H9 (cell line): ENCODE data around the gene NYAP2. TPM values are rescaled to one million over a fixed set of nuclear protein-coding genes. Genes with fewer than 3 reads are reported as not detected.

Experiments
- DNase-seq: peaks from one replicate; pipeline ENCODE4 v3.0.0-alpha.2; 2017
- H2AFZ ChIP-seq: one replicate; pipeline ENCODE4 v1.6.1; 2013; ENCODE audit warnings: mild to moderate bottlenecking, low read length, control low read depth, moderate library complexity
- H2AK5ac ChIP-seq: 2 replicates; pipeline ENCODE4 v1.6.1; 2013; ENCODE audit warnings: low read length, control low read depth, mixed read lengths; ENCODE audit not compliant: insufficient read length
- H2BK120ac ChIP-seq: one replicate; pipeline ENCODE4 v1.6.1; 2013; ENCODE audit warnings: low read depth, mild to moderate bottlenecking, low read length, control low read depth, inconsistent platforms; ENCODE audit not compliant: poor library complexity, severe bottlenecking
- H2BK12ac ChIP-seq: 2 replicates; pipeline ENCODE4 v1.6.1; 2013; ENCODE audit warnings: low read length, control low read depth, mixed read lengths, low read depth; ENCODE audit not compliant: insufficient read length
- H2BK15ac ChIP-seq: 2 replicates; pipeline ENCODE4 v1.6.1; 2013; ENCODE audit warnings: low read depth, low read length, control low read depth
- H2BK20ac ChIP-seq: one replicate; pipeline ENCODE4 v1.6.1; 2013; ENCODE audit warnings: low read depth, mild to moderate bottlenecking, low read length, control low read depth, inconsistent platforms; ENCODE audit not compliant: poor library complexity, severe bottlenecking
- H2BK5ac ChIP-seq: 2 replicates; pipeline ENCODE4 v1.6.1; 2013; ENCODE audit warnings: low read length, control low read depth, mixed read lengths; ENCODE audit not compliant: insufficient read length
- H3K14ac ChIP-seq: 2 replicates; pipeline ENCODE4 v1.6.1; 2013; ENCODE audit warnings: low read length, control low read depth; ENCODE audit not compliant: insufficient read depth
- H3K18ac ChIP-seq: 2 replicates; pipeline ENCODE4 v1.6.1; 2013; ENCODE audit warnings: low read depth, mild to moderate bottlenecking, mixed read lengths, low read length, control low read depth; ENCODE audit not compliant: insufficient read length
- H3K23ac ChIP-seq: 2 replicates; pipeline ENCODE4 v1.6.1; 2013; ENCODE audit warnings: low read length, control low read depth, mixed read lengths, low read depth; ENCODE audit not compliant: insufficient read length
- H3K23me2 ChIP-seq: 2 replicates; pipeline ENCODE4 v1.6.1; 2013; ENCODE audit warnings: low read depth, mild to moderate bottlenecking, mixed read lengths, low read length, control low read depth; ENCODE audit not compliant: insufficient read length, poor library complexity, severe bottlenecking
- H3K27ac ChIP-seq: 2 replicates; pipeline ENCODE4 v1.5.1; 2013; ENCODE audit warnings: low read length, control low read depth, mixed read lengths, low read depth; ENCODE audit not compliant: insufficient read length
- H3K27me3 ChIP-seq: 2 replicates; pipeline ENCODE4 v1.6.1; 2013; ENCODE audit warnings: low read length, control low read depth, inconsistent platforms; ENCODE audit not compliant: insufficient read depth
- H3K4ac ChIP-seq: 2 replicates; pipeline ENCODE4 v1.6.1; 2013; ENCODE audit warnings: low read depth, mild to moderate bottlenecking, control low read depth, inconsistent platforms, low read length, moderate library complexity
- H3K4me1 ChIP-seq: 2 replicates; pipeline ENCODE4 v1.6.1; 2013; ENCODE audit warnings: low read length, control low read depth, inconsistent platforms; ENCODE audit not compliant: insufficient read depth
- H3K4me2 ChIP-seq: 2 replicates; pipeline ENCODE4 v1.6.1; 2013; ENCODE audit warnings: low read length, control low read depth, mixed read lengths; ENCODE audit not compliant: insufficient read length, insufficient read depth
- H3K56ac ChIP-seq: 2 replicates; pipeline ENCODE4 v1.6.1; 2013; ENCODE audit warnings: low read depth, mild to moderate bottlenecking, mixed read lengths, low read length, control low read depth; ENCODE audit not compliant: insufficient read length
- H3K79me1 ChIP-seq: 2 replicates; pipeline ENCODE4 v1.6.1; 2013; ENCODE audit warnings: low read depth, mild to moderate bottlenecking, moderate library complexity, low read length, control low read depth, inconsistent platforms; ENCODE audit not compliant: insufficient read depth, poor library complexity, severe bottlenecking
- H3K79me2 ChIP-seq: 2 replicates; pipeline ENCODE4 v1.6.1; 2013; ENCODE audit warnings: low read length, control low read depth, inconsistent platforms; ENCODE audit not compliant: insufficient read depth
- H3K9ac ChIP-seq: 2 replicates; pipeline ENCODE4 v1.6.1; 2013; ENCODE audit warnings: low read length, control low read depth, mixed read lengths; ENCODE audit not compliant: insufficient read length; ENCODE audit errors: extremely low read depth
- H3K9me3 ChIP-seq: one replicate; pipeline ENCODE4 v1.6.1; 2013; ENCODE audit warnings: low read depth, low read length, inconsistent platforms; ENCODE audit not compliant: control insufficient read depth
- H3T11ph ChIP-seq: one replicate; pipeline ENCODE4 v1.6.1; 2013; ENCODE audit warnings: mild to moderate bottlenecking, low read length, control low read depth, inconsistent platforms
- H4K20me1 ChIP-seq: one replicate; pipeline ENCODE4 v1.6.1; 2013; ENCODE audit not compliant: control insufficient read depth, insufficient read length, insufficient read depth
- H4K5ac ChIP-seq: 2 replicates; pipeline ENCODE4 v1.6.1; 2013; ENCODE audit warnings: low read depth, mild to moderate bottlenecking, mixed read lengths, low read length, control low read depth; ENCODE audit not compliant: insufficient read length
- H4K8ac ChIP-seq: replicated peaks from 2 replicates; pipeline ENCODE4 v1.6.1; 2013; ENCODE audit warnings: low read length, control low read depth, mixed read lengths, low read depth; ENCODE audit not compliant: insufficient read length
- H4K91ac ChIP-seq: 2 replicates; pipeline ENCODE4 v1.6.1; 2013; ENCODE audit warnings: low read depth, mild to moderate bottlenecking, moderate library complexity, mixed read lengths, low read length, control low read depth; ENCODE audit not compliant: insufficient read length
- H3K27ac Mint-ChIP-seq, 3 experiments: 2 replicates in 2 of 3; 3 replicates in 1 of 3; pipeline ENCODE4 v1.8.0; 2020 to 2021; ENCODE audit warnings: mixed read lengths in 3 of 3, mild to moderate bottlenecking in 1 of 3, moderate library complexity in 1 of 3
- H3K27me3 Mint-ChIP-seq: 2 replicates; pipeline ENCODE4 v1.8.0; 2021; ENCODE audit warnings: low read depth, mild to moderate bottlenecking, moderate library complexity, mixed read lengths
- H3K36me3 Mint-ChIP-seq, 3 experiments: 2 replicates in 2 of 3; 3 replicates in 1 of 3; pipeline ENCODE4 v1.8.0; 2020 to 2021; ENCODE audit warnings: low read depth in 3 of 3, mixed read lengths in 3 of 3; ENCODE audit not compliant: insufficient read depth in 1 of 3
- H3K4me1 Mint-ChIP-seq, 2 experiments: 2 replicates each; pipeline ENCODE4 v1.8.0; 2020; ENCODE audit warnings: mixed read lengths in 2 of 2
- H3K4me3 Mint-ChIP-seq, 2 experiments: 2 replicates in 1 of 2; 3 replicates in 1 of 2; pipeline ENCODE4 v1.8.0; 2020 to 2021; ENCODE audit warnings: mild to moderate bottlenecking in 2 of 2, mixed read lengths in 2 of 2, moderate library complexity in 1 of 2
- H3K9me3 Mint-ChIP-seq, 2 experiments: 2 replicates in 1 of 2; 3 replicates in 1 of 2; pipeline ENCODE4 v1.8.0; 2020; ENCODE audit warnings: mild to moderate bottlenecking in 2 of 2, mixed read lengths in 2 of 2, moderate library complexity in 1 of 2
- WGBS: extraction: QIAGEN DNeasy Blood & Tissue Kit; methylation state at CpG from one replicate; pipeline ENCODE4 v1.1.7; 2013; ENCODE audit warnings: missing lambda C conversion rate, low lambda C conversion rate, mixed read lengths; ENCODE audit not compliant: insufficient read length; ENCODE audit errors: extremely low coverage; 5-methylcytosine and 5-hydroxymethylcytosine counted together
- total RNA-seq: library from RNA; stranded (reverse); gene quantifications from 2 replicates; pipeline ENCODE4 v1.2.1, GENCODE V29; 2021
- TF ChIP-seq, protein P1 (sequence below): fragments of 200-600 bp; sonication (generic); conservative IDR thresholded peaks from 3 replicates; pipeline ENCODE4 v1.8.0; 2021; ENCODE audit warnings: antibody characterized with exemption, mild to moderate bottlenecking

Gene NYAP2
- total RNA-seq, 1 experiment from 2014 or later: not detected

DNA sequence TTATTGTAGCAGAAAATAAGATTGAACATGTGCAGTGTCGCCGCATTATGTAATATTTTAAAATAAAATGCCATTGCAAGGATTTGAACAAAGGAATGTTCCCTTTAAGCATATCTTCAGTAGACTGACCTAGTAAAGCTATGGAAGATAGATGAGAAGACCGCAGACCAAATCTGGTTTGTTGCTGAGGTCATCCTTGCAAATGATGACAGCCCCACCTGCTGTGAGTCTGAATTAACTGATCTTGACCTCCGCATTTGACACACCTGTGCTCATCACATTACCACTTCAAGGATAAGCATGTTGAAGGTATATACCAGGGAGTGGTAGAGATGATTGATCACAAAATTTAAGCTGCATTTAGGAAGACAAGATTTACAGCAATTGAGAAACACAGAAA, 96.2 kb downstream of the NYAP2 start:
- no peak overlapping the region for H2BK20ac ChIP-seq
- Mint-ChIP-seq H3K4me1 (peaks cover 15 to 16% of the 10 kb centered on the region in 2 experiments), H3K36me3 (no peaks in the 10 kb centered on the region), H3K27ac (peak overlapping the region in 1 of 3 experiments; percentile 2; a peak in 1 of 7 replicates), H3K4me3 (no peak overlapping the region), H3K27me3 (no peaks in the 10 kb centered on the region; the same call in 1 of the 2 replicates), H3K9me3 (no peaks in the 10 kb centered on the region; a peak in 1 of 5 replicates)
- H3T11ph ChIP-seq: no peak overlapping the region
- H2BK5ac ChIP-seq: no peak overlapping the region
- H3K23ac ChIP-seq: no peak overlapping the region
- no peaks in the 10 kb centered on the region for H3K27me3 ChIP-seq
- no peaks in the 10 kb centered on the region for H3K79me2 ChIP-seq
- no peak overlapping the region for H2BK12ac ChIP-seq
- no peaks in the 10 kb centered on the region for H3K9me3 ChIP-seq
- peaks cover 4% of the 10 kb centered on the region; the same call in 1 of the 2 replicates for H3K4me1 ChIP-seq
- H4K8ac ChIP-seq: no peak overlapping the region
- H2AK5ac ChIP-seq: no peak overlapping the region
- H3K79me1 ChIP-seq: no peaks in the 10 kb centered on the region
- no peak overlapping the region for H3K18ac ChIP-seq
- H3K14ac ChIP-seq: no peak overlapping the region
- no peak overlapping the region for H3K56ac ChIP-seq
- no peaks in the 10 kb centered on the region for H3K23me2 ChIP-seq
- H4K91ac ChIP-seq: no peak overlapping the region
- H3K9ac ChIP-seq: no peak overlapping the region
- H3K4ac ChIP-seq: no peak overlapping the region
- no peak overlapping the region for H3K27ac ChIP-seq
- WGBS: no CpG with 5 or more reads among the region's 4 CpGs
- H4K5ac ChIP-seq: no peak overlapping the region
- no peak overlapping the region for H3K4me2 ChIP-seq
- DNase-seq: no peak
- no peak overlapping the region for H2AFZ ChIP-seq
- no peak overlapping the region for H2BK120ac ChIP-seq
- TF ChIP-seq, protein P1, sequence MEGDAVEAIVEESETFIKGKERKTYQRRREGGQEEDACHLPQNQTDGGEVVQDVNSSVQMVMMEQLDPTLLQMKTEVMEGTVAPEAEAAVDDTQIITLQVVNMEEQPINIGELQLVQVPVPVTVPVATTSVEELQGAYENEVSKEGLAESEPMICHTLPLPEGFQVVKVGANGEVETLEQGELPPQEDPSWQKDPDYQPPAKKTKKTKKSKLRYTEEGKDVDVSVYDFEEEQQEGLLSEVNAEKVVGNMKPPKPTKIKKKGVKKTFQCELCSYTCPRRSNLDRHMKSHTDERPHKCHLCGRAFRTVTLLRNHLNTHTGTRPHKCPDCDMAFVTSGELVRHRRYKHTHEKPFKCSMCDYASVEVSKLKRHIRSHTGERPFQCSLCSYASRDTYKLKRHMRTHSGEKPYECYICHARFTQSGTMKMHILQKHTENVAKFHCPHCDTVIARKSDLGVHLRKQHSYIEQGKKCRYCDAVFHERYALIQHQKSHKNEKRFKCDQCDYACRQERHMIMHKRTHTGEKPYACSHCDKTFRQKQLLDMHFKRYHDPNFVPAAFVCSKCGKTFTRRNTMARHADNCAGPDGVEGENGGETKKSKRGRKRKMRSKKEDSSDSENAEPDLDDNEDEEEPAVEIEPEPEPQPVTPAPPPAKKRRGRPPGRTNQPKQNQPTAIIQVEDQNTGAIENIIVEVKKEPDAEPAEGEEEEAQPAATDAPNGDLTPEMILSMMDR: no peak
- no peak overlapping the region for H2BK15ac ChIP-seq
- H4K20me1 ChIP-seq: no peaks in the 10 kb centered on the region
